Bone marrow (tissue), 2 donors: ENCODE measurements around the gene FAM90A1.
A peak's percentile ranks its signal among the peaks of the same experiment; 100 is the strongest.
"Not testable (repeated sequence)": the region's sequence is repeated elsewhere in the genome, so short reads cannot be mapped to it uniquely, and the experiment has no call there.

Source experiments
- DNase-seq, 2 donors: peaks; one replicate each; lab custom pipeline; 2025; lab: John Stamatoyannopoulos, UW

FAM90A1 gene

DNA sequence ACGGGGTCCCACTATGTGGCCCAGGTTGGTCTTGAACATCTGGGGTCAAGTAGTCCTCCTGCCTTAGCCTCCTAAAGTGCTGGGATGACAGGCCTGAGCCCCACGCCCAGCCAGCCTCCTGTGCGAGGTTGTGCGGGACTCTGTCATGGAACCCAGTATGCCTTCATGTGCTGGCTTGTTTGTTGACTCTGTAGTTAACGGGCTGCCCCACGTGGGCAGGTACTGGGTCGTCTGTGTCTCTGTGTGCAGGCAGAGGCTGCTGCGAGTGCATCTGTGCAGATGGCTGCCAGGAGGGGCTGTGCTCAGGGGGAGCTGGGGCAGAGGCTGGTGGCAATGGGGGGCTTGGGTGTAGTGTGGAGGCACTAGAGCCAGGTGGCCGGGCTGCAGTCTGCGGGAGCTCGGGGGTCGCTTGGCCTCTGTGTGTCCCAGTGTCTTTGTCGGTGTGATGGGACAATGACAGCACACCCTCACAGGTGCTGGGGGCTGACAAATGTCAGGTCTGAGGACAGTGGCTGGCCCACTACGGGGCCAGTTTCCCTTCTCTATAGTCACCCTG is 6.0 kb upstream of the FAM90A1 start:
- not testable (repeated sequence) for DNase-seq

DNA sequence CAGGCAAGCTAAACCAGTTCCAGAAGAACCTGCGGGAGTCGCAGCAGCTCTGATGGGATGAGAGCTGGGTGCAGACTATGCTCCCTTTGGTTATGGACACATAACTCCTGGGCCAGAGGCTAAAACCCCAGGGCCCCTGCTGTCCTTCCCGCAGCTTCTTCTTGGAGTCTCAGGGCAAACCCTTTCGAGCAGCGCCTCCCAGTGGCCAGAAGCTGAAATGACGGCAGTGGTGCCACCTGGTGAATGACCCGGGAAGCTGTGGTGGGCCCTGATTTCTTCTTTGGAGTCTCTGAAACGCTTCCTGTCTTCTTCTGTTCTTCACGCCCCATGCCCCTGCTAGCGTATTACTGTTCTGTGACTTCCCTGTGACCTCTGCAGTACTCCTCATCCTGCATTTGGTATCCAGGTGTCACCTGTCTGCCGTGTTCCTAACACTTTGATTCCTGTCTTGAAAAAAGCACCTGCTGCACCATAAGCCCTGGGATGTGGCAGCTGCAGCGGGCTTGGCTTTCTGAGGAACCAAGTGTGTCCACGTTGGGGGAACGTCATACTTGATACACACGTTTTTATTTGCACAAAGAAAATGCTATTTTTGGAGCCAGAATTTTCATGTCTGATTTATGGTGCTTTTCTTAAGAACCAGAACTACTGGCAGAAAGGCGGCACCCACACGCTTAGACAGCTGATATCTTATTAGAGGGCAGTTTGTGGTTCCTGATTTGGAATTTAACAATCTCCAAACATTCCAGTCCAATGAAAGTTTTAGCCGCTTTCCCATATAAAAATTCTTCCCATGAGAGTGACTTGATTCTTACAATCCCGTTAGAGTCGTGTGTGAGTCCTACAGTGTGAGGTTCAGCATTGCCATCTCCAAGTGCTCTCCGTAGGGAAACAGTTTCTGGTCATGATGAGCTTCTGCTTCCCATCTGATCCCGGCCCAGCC is 4.5 kb upstream of the FAM90A1 start:
- DNase-seq: peak in 1 of 2 donors; percentile 58

DNA sequence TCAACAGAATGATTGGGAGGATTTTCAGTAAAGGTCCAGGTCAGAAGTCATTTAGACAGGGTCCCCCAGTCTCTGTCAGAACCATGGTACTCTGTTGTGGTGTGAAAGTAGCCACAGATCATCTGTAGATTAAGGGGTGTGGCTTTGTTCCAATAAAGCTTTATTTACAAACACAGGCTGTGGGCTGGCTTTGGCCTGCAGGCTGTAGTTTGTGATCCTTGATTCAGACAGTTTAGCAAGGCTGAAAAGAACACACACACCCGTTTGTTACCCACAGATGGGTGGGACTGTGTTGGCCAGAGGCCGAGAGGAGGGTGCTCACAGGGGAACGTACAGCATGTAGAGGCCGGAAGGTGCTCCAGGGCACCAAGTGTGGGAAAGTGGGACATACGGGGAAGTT is 3.6 kb upstream of the FAM90A1 start:
- DNase-seq: not testable (repeated sequence)

DNA sequence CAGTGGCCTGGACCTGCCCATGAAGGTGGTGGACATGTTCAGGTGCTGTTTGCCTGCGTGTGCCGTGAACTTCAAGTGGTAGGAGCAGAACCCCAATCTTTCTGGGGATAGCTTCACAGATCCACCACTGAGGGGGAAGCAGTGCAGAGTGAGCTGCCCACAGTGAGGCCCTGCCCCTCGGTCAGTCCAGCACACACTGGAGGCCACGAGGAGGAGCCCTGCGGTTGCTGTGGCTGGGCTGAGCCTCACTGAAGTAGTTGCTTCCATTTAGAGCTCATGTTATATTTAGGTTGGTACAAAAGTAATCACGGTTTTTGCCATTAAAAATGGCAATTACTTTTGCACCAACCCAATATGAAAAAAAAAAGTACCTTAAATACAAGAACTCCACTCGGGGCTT is 2.1 kb upstream of the FAM90A1 start:
- DNase-seq: not testable (repeated sequence)

DNA sequence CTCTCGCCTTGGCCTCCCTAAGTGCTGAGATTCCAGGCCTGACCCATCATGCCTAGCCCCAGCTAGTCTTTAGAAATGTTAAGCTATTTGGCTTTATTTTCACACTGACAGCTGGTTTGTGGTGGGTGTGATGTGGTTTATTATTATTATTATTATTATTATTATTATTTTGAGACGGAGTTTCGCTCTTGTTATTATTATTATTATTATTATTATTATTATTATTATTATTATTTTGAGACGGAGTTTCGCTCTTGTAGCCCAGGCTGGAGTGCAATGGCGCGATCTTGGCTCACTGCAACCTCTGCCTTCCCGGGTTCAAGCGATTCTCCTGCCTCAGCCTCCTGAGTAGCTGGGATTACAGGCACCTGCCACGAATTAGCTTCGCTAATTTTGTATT is 1.2 kb upstream of the FAM90A1 start:
- not testable (repeated sequence) for DNase-seq

DNA sequence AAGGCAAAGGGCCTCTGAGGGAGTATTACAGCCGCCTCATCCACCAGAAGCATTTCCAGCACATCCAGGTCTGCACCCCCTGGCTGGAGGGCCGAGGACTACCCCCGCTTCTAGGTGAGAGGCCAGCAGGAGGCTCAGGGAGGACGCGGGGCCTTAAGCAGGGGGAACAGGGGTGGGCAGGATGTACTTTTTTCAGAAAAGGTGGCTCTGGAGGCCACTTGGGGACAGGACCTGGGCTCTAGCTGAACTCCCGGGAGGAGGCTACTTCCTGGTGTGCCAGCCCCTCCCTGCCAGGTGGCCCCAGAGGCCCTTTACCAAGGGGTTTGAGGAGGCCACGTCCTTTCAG is 287 bp upstream of the FAM90A1 start:
- not testable (repeated sequence) for DNase-seq

DNA sequence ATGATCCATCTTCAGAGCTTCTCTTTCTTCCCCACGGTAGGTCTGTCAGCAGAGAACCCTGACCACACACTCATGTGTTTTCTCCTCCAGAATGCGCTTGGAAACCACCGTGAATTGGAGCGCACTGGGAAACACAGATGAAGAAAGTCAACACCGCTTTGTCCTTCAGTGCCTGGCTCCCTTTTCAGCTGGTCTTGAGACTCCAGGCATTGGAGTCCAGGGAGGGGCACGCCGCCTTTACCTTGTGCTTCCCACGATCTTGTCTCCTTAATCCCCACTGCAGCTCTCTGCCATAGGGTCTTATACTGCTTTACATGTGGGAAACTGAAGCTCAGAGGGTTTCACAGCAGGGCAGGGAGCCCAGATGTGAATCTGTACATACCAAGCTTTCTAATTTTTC is 1.1 kb downstream of the FAM90A1 start:
- no peak for DNase-seq

DNA sequence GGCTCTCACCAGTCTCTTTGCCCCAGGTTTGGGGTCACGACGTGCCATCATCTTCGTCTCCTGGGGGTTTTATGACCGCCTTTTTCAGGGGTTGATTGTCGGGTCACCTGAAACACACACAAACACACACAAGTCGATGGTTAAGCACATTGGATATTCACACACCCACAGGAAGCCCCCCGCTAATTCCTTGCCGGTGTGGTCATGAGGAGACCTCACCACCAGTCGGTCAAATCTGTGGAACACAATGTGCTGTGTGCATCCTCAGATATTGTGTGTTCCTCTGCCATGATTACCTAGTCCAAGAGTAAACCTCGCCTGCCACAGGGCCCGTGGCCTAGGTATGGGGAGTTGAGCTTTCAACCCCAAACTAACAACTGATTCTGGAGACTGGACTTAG is 2.6 kb downstream of the FAM90A1 start:
- not testable (repeated sequence) for DNase-seq

DNA sequence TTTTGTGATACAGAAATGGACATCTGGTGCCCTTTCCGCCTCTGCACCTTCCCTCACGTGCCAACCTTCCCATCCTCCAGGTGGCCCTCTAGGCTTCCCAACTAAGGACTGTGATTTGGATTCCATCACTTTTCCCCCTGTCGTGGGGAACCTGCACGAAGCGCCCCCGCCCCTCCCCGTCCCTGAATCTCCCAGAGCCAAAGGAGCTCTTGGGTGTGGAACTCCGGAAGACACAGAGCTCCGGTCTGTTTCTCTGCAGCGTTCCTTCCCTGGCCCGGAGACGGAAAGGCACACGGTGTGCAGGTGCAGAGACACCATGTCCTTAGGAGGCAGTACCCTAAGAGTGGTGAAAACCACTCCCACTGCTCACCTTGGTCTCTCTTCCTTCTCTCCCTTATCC is 3.8 kb downstream of the FAM90A1 start:
- not testable (repeated sequence) for DNase-seq

DNA sequence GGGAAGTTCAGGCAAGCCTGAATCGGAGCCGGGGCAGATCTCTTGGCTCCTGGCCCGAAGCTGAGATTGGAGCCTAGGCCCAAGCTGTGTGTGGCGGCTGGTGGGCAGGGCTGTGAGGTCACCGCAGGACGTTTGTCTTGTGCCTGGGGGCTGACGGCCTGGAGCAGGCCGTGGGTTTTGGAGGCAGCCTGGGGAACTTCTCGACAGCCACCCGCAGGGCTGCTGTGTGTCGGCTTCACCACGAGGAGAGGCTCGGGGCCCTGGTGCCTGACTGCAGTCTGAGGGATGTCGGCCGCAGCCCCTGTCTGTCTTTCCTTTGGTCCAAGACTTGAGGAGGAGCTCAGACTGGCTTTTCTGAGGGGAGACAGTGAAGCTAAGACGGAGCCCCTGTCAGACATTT is 5.1 kb downstream of the FAM90A1 start:
- not testable (repeated sequence) for DNase-seq

DNA sequence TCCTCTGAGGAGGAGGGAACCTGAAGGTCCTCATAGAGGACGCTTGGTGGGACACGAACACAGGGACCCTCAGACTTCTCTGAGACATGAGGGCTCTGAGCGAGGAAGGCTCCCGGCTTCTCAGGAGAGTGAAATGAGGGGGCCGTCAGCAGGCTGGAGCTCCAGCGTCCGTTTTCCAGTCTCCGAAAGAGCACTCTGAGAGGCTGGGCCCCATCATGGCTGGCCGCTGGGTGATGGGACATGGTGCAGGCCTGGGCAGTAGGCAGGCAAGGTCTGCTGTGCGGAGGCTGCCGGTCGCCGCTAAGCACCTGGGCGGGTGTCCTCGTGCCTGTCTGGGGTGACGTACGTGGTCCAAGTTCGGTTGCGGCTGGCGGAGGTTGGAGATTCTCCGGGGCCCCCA is 5.6 kb downstream of the FAM90A1 start:
- not testable (repeated sequence) for DNase-seq

DNA sequence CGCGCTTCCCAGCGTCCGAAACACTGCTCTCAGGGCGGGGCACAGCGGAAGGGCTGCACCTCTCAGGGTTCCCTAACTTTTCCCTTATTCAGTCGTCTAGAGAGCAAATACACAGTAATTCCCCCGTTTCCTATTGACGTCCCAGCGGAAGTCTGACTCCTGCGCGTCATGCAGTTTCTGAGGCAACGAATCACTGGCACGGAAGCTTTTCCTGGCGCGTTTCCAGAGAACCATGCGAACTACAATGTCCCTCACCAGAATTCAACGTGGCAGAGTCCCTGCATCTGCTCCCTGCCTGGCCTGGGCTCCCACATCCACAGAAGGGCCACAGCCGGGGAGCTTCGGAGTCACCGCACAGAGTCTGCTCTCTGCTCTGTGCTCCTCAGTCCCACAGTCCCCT is 6.0 kb downstream of the FAM90A1 start:
- DNase-seq: not testable (repeated sequence)

DNA sequence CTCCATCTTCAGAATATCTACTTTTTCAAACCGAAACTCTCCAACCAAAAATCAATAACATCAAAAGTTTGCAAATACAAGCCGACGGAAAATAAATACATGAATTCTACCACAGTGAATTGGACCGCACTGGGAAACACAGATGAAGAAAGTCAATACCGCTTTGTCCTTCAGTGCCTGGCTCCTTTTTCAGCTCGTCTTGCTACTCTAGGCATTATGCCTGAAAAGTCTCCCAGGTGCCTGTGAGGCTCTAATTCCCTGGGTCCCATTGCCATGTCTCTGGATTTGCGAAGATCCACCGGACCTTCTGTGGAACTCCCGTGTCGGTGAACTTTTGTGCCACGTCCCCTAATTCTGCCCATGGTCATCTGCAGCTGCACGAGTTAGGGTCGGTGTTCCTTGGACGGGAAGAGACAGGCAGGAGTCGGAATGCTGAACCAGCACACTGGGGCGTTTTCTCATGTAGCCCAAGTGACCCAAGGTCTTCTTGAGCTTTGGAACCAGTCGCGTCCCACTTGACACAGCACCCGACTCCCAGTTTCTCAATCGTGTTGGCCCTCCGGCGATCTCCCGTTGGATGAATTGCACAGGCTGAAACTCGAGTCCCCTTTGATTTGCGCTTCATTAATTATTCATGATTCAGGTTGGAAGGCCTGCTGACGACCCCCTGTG is 8.6 kb downstream of the FAM90A1 start:
- DNase-seq: not testable (repeated sequence)

DNA sequence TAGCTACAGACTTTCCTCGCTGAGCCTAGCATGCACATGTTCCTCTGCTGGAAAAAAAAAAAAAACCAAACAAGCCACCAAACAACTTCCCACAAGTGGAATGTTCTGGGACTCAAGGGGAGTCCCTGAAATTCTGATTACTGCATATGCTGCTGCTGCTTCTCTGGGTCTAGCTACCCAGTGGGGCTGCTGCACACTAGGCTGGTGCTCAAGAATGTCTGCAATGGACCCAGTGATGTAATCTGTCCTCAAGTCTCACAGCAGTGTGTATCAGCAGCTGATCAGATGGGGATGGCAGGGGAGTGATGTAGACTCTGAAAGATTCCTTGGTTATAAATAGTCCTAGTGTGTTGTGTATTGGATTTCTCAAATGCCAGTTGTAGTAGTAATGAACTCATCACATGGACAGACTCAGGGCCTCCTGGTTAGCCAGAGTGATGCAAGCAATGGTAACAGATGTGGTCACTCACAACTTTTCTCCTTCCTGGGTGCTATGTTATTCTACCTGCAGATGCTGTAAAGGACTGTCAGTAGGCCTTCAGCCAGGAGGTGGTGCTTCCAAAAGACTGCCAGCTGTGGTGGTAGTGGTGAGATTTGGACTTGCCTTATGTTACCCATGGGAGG is 29.6 kb downstream of the FAM90A1 start:
- DNase-seq: not testable (repeated sequence)

DNA sequence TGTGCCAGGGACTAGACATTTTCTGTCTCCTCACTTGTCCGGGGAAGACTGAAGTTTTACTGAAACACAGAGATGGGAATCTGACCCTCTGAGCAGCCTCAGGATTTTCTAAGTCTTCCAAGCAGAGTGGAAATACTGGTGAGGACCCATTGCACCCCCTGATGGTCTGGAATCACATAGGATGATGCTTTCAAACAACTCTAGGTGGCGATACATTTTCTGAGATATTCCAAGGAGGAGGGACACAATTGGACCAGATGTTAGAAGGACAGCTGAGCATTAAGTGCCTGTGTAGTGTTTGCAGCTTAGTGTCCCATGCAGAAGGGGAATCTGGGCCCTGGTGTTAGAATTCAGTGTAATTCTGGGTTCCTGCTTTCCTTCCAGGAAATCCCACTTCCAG is 39.3 kb downstream of the FAM90A1 start:
- DNase-seq: not testable (repeated sequence)

DNA sequence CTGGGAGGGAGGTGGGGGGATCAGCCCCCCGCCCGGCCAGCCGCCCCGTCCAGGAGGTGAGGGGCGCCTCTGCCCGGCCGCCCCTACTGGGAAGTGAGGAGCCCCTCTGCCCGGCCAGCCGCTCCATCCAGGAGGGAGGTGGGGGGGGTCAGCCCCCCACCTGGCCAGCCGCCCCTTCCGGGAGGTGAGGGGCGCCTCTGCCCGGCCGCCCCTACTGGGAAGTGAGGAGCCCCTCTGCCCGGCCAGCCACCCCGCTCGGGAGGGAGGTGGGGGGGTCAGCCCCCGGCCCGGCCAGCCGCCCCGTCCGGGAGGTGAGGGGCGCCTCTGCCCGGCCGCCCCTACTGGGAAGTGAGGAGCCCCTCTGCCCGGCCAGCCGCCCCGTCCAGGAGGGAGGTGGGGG is 43.2 kb downstream of the FAM90A1 start:
- not testable (repeated sequence) for DNase-seq

DNA sequence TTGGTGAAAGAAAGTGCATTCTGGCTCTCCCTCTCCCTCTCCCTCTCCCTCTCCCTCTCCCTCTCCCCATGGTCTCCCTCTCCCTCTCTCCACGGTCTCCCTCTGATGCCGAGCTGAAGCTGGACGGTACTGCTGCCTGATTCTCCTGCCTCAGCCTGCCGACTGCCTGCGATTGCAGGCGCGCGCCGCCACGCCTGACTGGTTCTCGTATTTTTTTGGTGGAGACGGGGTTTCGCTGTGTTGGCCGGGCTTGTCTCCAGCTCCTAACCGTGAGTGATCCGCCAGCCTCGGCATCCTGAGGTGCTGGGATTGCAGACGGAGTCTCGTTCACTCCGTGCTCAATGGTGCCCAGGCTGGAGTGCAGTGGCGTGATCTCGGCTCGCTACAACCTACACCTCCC is 44.1 kb downstream of the FAM90A1 start:
- DNase-seq: not testable (repeated sequence)

DNA sequence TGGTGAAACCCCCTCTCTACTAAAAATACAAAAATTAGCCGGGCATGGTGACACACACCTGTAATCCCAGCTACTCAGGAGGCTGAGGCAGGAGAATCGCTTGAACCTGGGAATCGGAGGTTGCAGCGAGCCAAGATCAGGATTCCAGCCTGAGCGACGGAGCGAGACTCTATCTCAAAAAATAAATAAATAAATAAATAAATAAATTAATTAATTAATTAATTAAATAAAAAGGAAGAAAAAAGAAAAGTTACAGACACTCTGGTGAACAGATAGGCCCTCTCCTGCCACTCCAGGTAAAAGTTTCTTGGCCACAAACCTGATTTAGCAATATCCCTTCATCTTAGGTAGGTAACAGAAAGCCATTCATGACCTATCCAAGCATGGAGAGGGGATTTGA is 44.5 kb downstream of the FAM90A1 start:
- not testable (repeated sequence) for DNase-seq

DNA sequence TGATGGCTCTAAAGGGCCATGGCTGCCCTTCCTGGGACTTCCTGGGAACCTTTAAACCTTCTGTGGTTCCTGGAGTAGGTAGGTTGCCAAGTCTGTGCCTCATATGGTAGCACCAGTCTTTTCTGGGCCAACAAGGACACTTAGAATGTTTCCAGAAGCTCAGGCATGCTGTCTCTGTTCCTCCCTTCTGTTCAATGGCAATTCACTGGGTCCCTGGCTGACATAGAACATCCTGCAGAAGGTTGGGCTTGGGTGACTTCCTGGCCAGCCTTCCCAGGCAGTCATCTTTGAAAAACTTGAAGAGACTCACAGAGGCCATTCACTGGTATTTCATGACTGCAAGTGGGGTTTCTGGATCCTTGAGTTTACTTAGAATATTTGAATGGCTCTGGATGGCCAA is 46.1 kb downstream of the FAM90A1 start:
- not testable (repeated sequence) for DNase-seq

DNA sequence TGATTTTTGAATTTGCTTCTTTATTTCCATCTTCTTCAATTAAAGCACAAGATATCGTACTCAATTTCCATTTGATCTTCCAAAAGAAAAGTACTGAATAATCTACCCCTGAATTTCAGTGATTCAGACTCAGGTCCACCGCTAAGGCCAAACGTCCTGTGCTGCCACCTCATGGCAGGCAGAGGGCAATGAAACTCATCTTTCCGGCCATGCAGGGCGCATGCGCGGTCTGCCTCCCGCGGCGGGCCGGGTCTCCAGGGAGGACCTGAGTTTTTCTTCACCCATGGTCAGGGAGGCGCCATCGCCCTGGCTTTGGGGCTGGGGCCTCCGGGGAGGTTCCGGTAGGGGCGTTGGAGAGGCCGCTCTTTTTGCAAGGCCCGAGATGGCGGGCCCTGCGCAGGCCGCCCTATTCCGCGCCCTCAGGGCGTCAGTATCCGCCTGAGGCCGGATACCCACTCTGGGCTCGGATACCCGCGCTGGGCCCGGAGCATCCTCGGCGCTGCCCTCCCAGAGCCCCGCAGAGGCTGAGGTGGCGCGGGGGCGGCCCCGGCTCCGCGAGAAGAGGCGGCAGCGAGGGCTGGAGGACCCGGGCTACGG is 47.3 kb downstream of the FAM90A1 start:
- peak; percentile 4 to 45 for DNase-seq

DNA sequence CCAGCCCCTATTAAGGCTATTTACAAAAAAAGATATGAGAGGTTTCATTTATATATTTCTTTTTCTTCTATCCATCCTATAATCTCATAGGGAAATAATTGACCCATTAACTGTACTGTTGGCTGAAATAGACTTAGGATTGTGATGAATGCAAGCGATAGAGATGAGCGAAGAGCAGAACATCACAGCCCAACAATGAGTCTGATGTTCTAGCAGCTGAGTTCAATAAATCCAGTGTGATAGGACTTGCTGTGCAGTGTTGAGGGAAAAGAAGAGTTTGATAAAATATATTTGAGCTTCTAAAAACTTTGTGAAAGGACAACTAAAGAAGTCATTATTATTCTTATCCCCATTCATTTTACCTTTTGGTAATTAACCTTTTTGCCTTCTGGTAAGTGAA is 54.5 kb downstream of the FAM90A1 start:
- DNase-seq: not testable (repeated sequence)
